Keratinocyte (primary cell): ENCODE measurements around the gene CCDC88A. TPM values are rescaled to one million over a fixed set of nuclear protein-coding genes. Genes with fewer than 3 reads are reported as not detected.

Experiments
- DNase-seq: peaks from one replicate; pipeline ENCODE4 v3.0.0-alpha.2; 2011; ENCODE audit warnings: low read depth, missing footprints, low spot score
- FAIRE-seq: peaks from 2 replicates; lab custom pipeline; 2011; peaks lifted over from hg19 to GRCh38; lab: Jason Lieb, UNC
- H2AFZ ChIP-seq: 2 replicates; pipeline ENCODE4 v1.6.0; 2012; ENCODE audit warnings: low read length, control low read depth, inconsistent platforms; ENCODE audit not compliant: control insufficient read depth
- H3K27ac ChIP-seq: 2 replicates; pipeline ENCODE4 v1.5.1; 2011; ENCODE audit warnings: low read length; ENCODE audit not compliant: control insufficient read depth, insufficient read depth
- H3K27me3 ChIP-seq: 3 replicates; pipeline ENCODE4 v1.6.0; 2011; ENCODE audit warnings: low read length; ENCODE audit not compliant: control insufficient read depth, insufficient read depth; ENCODE audit errors: extremely low read depth
- H3K36me3 ChIP-seq, 2 experiments: 2 replicates in 1 of 2; 3 replicates in 1 of 2; pipeline ENCODE4 v1.5.1; 2011; ENCODE audit warnings: low read length in 2 of 2, mild to moderate bottlenecking in 1 of 2; ENCODE audit not compliant: control insufficient read depth in 2 of 2, insufficient read depth in 2 of 2; ENCODE audit errors: extremely low read depth in 1 of 2
- H3K4me1 ChIP-seq: 3 replicates; pipeline ENCODE4 v1.5.1; 2011; ENCODE audit warnings: low read length; ENCODE audit not compliant: control insufficient read depth, insufficient read depth; ENCODE audit errors: extremely low read depth
- H3K4me2 ChIP-seq: 3 replicates; pipeline ENCODE4 v1.6.0; 2011; ENCODE audit warnings: low read depth, low read length; ENCODE audit not compliant: control insufficient read depth, insufficient read depth; ENCODE audit errors: extremely low read depth
- H3K4me3 ChIP-seq, 3 experiments: fragments of 200-600 bp in 1 of 3; sonication (generic) in 1 of 3; 2 replicates in 2 of 3; 3 replicates in 1 of 3; pipeline ENCODE4 v1.5.1; 2011 to 2016; ENCODE audit warnings: low read length in 3 of 3, mild to moderate bottlenecking in 3 of 3, control low read depth in 2 of 3, inconsistent platforms in 1 of 3, low read depth in 1 of 3, mixed read lengths in 1 of 3, mixed run types in 1 of 3, moderate library complexity in 1 of 3; ENCODE audit not compliant: control insufficient read depth in 2 of 3, insufficient read depth in 2 of 3; ENCODE audit errors: extremely low read depth in 1 of 3
- H3K79me2 ChIP-seq: 2 replicates; pipeline ENCODE4 v1.6.0; 2012; ENCODE audit warnings: low read length; ENCODE audit not compliant: control insufficient read depth, insufficient read depth
- H3K9ac ChIP-seq: 3 replicates; pipeline ENCODE4 v1.6.0; 2011; ENCODE audit warnings: low read length; ENCODE audit not compliant: control insufficient read depth, insufficient read depth; ENCODE audit errors: extremely low read depth
- H3K9me1 ChIP-seq: 3 replicates; pipeline ENCODE4 v1.6.0; 2011; ENCODE audit warnings: low read length; ENCODE audit not compliant: control insufficient read depth, insufficient read depth; ENCODE audit errors: extremely low read depth
- H3K9me3 ChIP-seq: 2 replicates; pipeline ENCODE4 v1.5.1; 2012; ENCODE audit warnings: low read depth, low read length; ENCODE audit not compliant: control insufficient read depth
- H4K20me1 ChIP-seq: 3 replicates; pipeline ENCODE4 v1.6.0; 2011; ENCODE audit warnings: low read length; ENCODE audit not compliant: control insufficient read depth, insufficient read depth; ENCODE audit errors: extremely low read depth
- CTCF ChIP-seq, 3 experiments: IDR thresholded peaks in 1 of 3; conservative IDR thresholded peaks in 1 of 3; optimal IDR thresholded peaks in 1 of 3; 2 replicates in 2 of 3; 3 replicates in 1 of 3; pipeline versions ENCODE3 to v1.5.1; 2011; ENCODE audit warnings: low read length in 3 of 3, mild to moderate bottlenecking in 3 of 3, moderate library complexity in 2 of 3, control low read depth in 1 of 3, inconsistent platforms in 1 of 3; ENCODE audit not compliant: insufficient read depth in 2 of 3; ENCODE audit errors: extremely low read depth in 1 of 3
- EZH2 ChIP-seq: IDR thresholded peaks from one replicate; pipeline ENCODE4 v1.6.1; 2012; ENCODE audit warnings: inconsistent platforms, mild to moderate bottlenecking, low read length, moderate library complexity
- dilution Hi-C: fragments of 300-500 bp; cut with MboI; formaldehyde crosslinking; loops from one replicate; pipeline ENCODE4 v1.7.0; 2020; ENCODE audit warnings: low sequenced_read_pairs; ENCODE audit not compliant: extremely low pct_ligation_motif_present
- polyA plus RNA-seq, 5 experiments: library from polyadenylated mRNA; depleted of rRNA in 3 of 5; stranded (reverse) in 3 of 5; stranded (forward) in 1 of 5; unstranded in 1 of 5; fragments of >200 nt; gene quantifications; 1 replicate in 1 of 5; 2 replicates in 3 of 5; 3 replicates in 1 of 5; pipeline versions ENCODE4 v1.2.1 to v1.2.3, GENCODE V29; 2011 to 2012; ENCODE audit warnings: missing spikeins in 2 of 5, low read depth in 1 of 5, low replicate concordance in 1 of 5

CCDC88A gene
- polyA plus RNA-seq, 1 donor (not counting 4 experiments of a cell fraction or from before 2014, with no cell fraction given): 21.3 TPM

- no peak overlapping the region for H3K4me3 ChIP-seq
- H3K4me2 ChIP-seq: no peak overlapping the region
- H4K20me1 ChIP-seq: no peaks in the 10 kb centered on the region
- dilution Hi-C loops: no loop called here
- H3K36me3 ChIP-seq: no peaks in the 10 kb centered on the region
- H3K4me1 ChIP-seq: peaks cover 9% of the 10 kb centered on the region
- TF ChIP-seq EZH2: no peak
- TF ChIP-seq CTCF (optimal IDR thresholded peaks at IDR 0.05 in 1 of 3, IDR thresholded peaks at IDR 0.05 in 1 of 3, conservative IDR thresholded peaks at IDR 0.05 in 1 of 3; ENCODE audit: extremely low read depth in 1 of 3, insufficient read depth in 2 of 3, low read length in 3 of 3): no peak
- H3K79me2 ChIP-seq: no peaks in the 10 kb centered on the region
- DNase-seq (no peak), FAIRE-seq (no peak)
- no peak overlapping the region for H2AFZ ChIP-seq
- no peaks in the 10 kb centered on the region for H3K27me3 ChIP-seq
- no peaks in the 10 kb centered on the region for H3K9me3 ChIP-seq
- H3K27ac ChIP-seq: no peak overlapping the region
- H3K9me1 ChIP-seq: no peaks in the 10 kb centered on the region
- H3K9ac ChIP-seq: no peak overlapping the region
These were observed 54.4 kb downstream of the CCDC88A start for GRCh38 chr2:55365303-55365702.

GRCh38 chr2:55364189-55365055 is 55.2 kb downstream of the CCDC88A start:
- H2AFZ ChIP-seq: no peak overlapping the region
- no peaks in the 10 kb centered on the region for H3K36me3 ChIP-seq
- dilution Hi-C loops: no loop called here
- FAIRE-seq (peak; percentile 96), DNase-seq (peak; percentile 49)
- H3K4me1 ChIP-seq: peaks cover 9% of the 10 kb centered on the region
- H4K20me1 ChIP-seq: no peaks in the 10 kb centered on the region
- no peak overlapping the region for H3K27ac ChIP-seq
- H3K9me1 ChIP-seq: no peaks in the 10 kb centered on the region
- no peaks in the 10 kb centered on the region for H3K9me3 ChIP-seq
- no peak overlapping the region for H3K9ac ChIP-seq
- no peak overlapping the region for H3K4me2 ChIP-seq
- no peaks in the 10 kb centered on the region for H3K79me2 ChIP-seq
- H3K4me3 ChIP-seq: no peak overlapping the region
- H3K27me3 ChIP-seq: no peaks in the 10 kb centered on the region
- TF ChIP-seq EZH2: no peak
- TF ChIP-seq CTCF (optimal IDR thresholded peaks at IDR 0.05 in 1 of 3, IDR thresholded peaks at IDR 0.05 in 1 of 3, conservative IDR thresholded peaks at IDR 0.05 in 1 of 3; ENCODE audit: extremely low read depth in 1 of 3, insufficient read depth in 2 of 3, low read length in 3 of 3): no peak
